AG10803 (cell line): ENCODE results near the gene OR6C75.
"Not testable (repeated sequence)": the region's sequence is repeated elsewhere in the genome, so short reads cannot be mapped to it uniquely, and the experiment has no call there.

Experiments used
- DNase-seq: peaks from one replicate; pipeline ENCODE4 v3.0.0; 2010; ENCODE audit warnings: low read depth
- H3K4me3 ChIP-seq: 2 replicates; pipeline ENCODE4 v1.5.1; 2011; ENCODE audit warnings: mild to moderate bottlenecking, low read length, control low read depth
- TF ChIP-seq, protein P1 (sequence below): conservative IDR thresholded peaks from 2 replicates; pipeline ENCODE4 v1.5.1; 2011; ENCODE audit warnings: mild to moderate bottlenecking, low read length, control low read depth, inconsistent platforms

OR6C75 gene

DNA sequence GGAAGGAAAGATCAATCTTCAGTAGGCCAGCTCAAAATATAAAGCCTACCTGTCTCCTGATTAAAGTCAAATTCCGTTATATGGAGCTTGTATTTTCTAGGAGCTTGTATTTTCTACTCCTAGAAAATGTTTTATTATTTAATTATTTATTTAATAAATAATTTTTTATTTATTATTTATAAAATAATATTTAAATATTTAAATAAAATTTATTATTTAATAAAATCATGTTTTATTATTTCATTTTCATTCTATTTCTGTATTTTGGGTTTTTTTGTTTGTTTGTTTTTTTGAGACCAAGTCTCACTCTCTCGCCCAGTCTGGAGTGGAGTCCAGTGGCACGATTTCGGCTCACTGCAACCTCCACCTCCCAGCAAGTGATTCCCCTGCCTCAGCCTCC is 9.7 kb downstream of the OR6C75 start:
- no peak for DNase-seq
- TF ChIP-seq, protein P1, sequence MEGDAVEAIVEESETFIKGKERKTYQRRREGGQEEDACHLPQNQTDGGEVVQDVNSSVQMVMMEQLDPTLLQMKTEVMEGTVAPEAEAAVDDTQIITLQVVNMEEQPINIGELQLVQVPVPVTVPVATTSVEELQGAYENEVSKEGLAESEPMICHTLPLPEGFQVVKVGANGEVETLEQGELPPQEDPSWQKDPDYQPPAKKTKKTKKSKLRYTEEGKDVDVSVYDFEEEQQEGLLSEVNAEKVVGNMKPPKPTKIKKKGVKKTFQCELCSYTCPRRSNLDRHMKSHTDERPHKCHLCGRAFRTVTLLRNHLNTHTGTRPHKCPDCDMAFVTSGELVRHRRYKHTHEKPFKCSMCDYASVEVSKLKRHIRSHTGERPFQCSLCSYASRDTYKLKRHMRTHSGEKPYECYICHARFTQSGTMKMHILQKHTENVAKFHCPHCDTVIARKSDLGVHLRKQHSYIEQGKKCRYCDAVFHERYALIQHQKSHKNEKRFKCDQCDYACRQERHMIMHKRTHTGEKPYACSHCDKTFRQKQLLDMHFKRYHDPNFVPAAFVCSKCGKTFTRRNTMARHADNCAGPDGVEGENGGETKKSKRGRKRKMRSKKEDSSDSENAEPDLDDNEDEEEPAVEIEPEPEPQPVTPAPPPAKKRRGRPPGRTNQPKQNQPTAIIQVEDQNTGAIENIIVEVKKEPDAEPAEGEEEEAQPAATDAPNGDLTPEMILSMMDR, result no peak
- H3K4me3 ChIP-seq, result no peak overlapping the region

DNA sequence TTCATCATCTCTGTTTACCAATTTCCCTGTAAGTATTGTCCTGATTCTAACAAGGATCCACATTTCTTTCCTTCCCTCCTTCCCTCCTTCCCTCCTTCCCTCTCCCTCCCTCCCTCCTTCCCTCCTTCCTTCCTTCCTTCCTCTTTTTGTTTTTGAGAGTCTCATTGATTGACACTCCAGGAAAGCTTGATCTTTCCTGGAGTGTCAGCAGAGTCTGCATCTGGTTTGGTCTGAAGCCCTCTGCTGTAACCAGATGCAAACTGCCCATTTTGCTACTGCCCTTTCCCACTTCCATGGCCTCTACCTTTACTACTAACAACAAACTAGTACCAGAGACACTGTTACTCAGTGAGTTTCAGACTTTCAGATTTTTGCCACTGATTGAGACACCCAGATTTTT is 23.1 kb downstream of the OR6C75 start:
- TF ChIP-seq, protein P1, result no peak
- H3K4me3 ChIP-seq, result no peak overlapping the region
- DNase-seq, result no peak

DNA sequence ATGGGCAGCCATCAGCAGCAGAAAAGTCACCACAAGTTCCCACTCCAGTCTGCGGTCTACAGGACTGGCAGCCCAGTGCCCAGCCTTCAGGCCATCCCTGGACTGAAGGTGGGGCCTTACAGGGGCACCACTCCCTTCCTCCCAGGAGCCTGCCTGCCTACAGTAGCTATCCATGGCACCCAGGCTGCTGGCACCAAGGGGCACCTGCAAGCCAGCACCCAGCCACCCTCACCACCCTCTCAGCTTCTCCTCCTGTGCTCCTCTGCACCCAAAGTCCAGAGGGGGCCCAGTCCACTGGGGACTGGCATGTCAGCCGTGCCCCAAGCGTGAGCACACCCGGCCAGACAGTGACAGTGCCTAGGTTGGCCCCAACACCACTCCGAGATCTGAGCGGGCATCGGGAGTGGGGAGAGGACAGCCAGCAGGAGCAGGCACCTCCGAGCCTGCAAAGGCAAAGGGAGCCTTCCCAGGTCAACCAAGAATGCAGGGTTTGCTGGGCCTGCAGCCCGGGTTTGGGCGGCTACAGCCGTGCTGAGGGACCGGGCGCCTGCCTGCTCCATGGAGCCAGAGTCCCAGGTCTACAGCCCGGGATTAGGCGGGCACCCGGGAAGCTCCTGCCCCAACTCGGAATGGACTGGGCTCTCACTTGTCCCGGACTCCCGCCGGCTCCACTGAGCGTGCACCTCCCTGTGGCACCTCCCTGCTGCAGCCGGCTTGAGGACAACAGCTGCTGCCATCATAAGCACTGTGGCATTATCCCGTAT is 29.4 kb downstream of the OR6C75 start:
- no peak overlapping the region for H3K4me3 ChIP-seq
- TF ChIP-seq, protein P1, result no peak
- no peak for DNase-seq

DNA sequence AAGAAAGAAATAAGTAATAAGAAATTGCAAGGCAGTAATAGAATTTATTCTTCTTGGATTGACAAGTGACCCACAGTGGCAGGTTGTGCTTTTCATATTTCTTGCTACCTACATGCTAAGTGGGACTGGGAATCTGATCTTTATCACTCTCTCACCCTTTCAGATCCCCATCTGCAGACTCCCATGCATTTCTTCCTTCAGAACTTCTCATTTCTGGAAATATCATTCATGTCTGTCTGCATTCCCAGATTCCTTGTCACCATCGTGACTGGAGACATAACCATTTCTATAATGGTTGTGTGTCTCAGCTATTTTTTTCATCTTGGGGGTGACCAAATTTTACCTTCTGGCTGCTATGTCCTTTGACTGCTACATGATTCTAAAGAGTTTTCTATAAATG is 33.6 kb downstream of the OR6C75 start:
- no peak overlapping the region for H3K4me3 ChIP-seq
- TF ChIP-seq, protein P1, result no peak
- DNase-seq, result no peak

DNA sequence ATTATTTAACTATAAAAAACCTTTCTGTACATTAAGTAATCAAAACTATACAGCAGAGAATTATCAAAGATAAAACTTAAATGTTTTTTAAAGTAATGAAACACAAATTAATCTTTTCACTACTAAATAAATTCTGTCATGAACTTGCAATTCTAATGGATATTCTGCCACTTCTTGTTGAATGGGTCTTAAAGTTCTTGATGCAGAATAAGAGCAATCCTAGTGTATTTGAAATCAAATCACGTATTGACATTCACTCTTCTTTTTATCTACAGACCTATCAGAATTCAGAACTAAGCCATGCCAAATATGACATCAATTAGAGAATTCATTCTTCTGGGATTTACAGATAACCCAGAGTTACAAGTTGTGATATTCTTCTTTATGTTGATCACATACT is 37.5 kb downstream of the OR6C75 start, which contains the start of gene OR6C65:
Gene OR6C65, plus strand, starts transcription at position 301 of the 400 bp plus-strand sequence. Its CDS starts 0 bp downstream, at position 301.
- no peak for DNase-seq
- no peak within 1 kb of the TSS for H3K4me3 ChIP-seq
- TF ChIP-seq, protein P1, result no peak

DNA sequence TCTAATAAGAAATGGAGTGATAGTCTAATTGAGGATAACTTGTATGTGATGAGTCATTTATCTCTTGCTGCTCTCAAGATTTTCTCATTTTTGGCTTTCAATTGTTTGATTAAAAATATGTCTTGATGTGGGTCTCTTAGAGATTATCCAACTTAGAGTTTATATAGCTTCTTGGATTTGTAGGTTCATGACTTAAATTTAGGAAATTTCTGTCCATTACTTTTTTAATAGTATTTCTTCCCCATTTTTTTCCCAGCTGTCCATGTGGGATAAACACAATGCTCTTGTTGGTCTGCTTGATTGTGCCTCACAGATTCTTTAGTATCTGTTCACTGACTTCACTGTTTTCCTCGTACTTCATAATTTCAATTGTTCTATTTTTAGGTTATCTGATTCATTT is 45.1 kb downstream of the OR6C75 start:
- H3K4me3 ChIP-seq, result no peak overlapping the region
- TF ChIP-seq, protein P1, result no peak
- no peak for DNase-seq

DNA sequence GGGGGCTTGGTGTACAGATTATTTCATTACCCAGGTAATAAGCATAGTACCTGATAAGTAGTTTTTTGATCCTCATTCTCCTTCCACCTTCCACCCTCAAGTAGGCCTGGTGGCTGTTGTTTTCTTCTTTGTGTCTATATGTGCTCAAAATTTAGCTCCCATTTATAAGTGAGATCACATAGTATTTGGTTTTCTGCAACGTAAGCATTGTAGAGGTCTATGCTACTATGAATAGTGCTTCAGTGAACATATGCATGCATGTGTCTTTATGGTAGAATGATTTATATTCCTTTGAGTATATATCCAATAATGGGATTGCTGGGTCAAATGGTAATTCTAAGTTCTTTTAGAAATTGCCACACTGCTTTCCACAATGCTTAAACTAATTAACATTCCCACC is 46.4 kb downstream of the OR6C75 start:
- not testable (repeated sequence) for H3K4me3 ChIP-seq, DNase-seq

DNA sequence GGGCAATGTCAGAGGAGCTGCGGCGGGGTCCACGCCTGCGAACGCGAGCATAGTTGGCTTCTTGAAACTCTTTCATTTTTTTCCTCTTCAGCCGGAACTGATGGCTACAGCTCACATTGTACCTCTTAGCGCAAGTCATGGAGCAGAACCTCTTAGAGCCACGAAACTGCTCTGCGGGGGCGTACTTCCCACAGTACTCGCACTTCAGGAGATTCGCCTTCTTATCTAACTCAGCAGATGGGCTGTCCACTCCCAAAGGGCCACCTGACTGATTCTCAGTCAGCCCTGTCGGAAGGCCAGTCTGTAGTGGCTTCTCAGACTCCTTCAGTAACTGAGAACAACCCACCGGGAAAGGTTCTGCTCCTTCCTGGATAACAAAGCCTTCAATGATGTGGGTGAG is 49.4 kb downstream of the OR6C75 start:
- DNase-seq, H3K4me3 ChIP-seq: not testable (repeated sequence)

DNA sequence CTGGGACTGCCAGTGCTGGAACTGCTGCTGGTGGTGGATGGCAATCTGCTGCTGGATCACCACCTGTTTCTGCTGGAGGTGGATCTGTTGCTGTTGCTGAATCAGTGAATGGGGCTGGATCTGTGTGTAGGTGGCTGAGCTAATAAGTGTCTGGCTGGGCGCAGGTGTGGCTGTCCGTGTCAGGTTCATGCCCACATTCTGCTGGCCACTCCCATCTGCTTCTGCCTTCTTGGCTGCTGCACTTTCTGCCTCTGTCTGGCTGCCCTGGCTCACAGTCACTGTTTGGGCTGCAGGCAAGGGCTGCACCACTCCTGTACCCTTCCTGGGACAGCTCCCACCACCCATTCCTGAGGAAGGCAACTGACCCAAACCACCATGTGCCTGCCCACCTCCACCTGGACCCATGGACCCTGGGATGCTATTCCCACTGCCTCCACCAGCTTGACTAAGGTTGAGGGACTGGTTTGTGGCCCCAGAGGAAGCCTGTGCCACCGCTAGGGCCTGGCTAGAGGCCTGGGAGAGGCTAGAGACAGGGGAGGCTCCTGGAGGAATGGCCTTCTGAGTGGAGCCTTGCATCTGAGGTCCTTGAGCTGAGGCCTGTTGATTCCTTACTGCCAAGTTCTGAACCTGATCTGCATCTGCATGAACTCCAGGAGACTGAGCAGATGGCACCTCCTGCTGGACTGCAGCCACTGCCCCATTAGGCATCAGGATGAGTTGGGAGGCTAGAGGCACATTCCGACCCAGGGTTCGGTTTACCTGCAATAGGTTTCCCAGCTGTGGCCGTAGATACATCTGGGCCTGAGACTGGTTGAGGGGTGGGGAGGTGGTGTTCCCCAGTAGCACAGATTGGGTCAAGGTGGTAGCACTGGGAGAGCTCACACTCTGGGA is 51.0 kb downstream of the OR6C75 start:
- not testable (repeated sequence) for DNase-seq, H3K4me3 ChIP-seq

DNA sequence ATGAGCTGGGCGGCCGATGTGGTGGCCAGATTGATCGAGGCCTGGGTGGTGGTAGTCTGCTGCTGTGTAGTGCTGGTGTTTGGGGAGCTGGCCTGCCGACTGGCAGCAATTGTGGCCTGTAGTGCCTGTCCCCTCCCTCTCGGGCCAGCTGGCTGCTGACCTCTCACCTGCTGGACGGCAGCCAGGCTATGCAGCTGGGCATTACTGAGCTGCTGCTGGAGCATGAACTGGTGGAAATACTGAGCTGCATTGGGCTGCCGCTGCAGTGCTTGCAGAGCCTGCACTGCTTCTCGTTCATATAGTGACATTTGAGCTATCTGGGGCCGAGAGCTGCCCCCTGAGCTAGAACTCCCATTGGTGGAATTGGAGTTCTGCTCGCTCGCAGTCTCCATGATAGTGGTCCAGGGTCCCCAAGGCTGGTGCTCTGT is 51.6 kb downstream of the OR6C75 start:
- not testable (repeated sequence) for H3K4me3 ChIP-seq, DNase-seq

DNA sequence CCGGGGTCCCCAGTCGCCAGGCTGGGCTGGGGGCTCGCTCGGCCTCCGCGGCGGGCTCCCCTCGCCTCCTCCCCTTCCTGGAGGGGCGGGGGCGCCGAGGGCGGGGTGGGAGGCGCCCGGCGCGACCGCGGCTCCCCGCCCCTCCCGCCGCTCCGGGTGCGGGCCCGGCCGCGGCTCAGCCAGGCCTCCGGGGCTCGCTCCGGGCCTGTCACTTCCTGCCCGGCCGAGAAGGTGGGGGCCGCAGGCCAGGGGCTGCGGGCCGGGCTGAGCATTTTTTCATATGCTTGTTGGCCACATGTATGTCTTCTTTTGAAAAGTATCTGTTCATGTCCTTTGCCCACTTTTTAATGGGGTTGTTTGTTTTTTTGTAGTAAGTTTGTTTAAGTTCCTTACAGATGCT is 52.1 kb downstream of the OR6C75 start:
- not testable (repeated sequence) for H3K4me3 ChIP-seq, DNase-seq
